Pancreas (tissue), 10 donors: ENCODE results near the gene ZKSCAN3. TPM values are rescaled to one million over a fixed set of nuclear protein-coding genes. Genes with fewer than 3 reads are reported as not detected.
"Not testable (repeated sequence)": the region's sequence is repeated elsewhere in the genome, so short reads cannot be mapped to it uniquely, and the experiment has no call there.

Experiments used
- ATAC-seq, 4 donors: fragments of 200-7000 bp; cut with Tn5 transposase; one replicate each; pipeline versions ENCODE4 v1.8.0 to v1.9.1; 2020; ENCODE audit warnings: mild to moderate bottlenecking in 4 of 4, moderate library complexity in 4 of 4
- DNase-seq, 6 donors: peaks; one replicate each; pipeline ENCODE4 v3.0.0-alpha.2; 2020
- FAIRE-seq: peaks from 2 replicates; lab custom pipeline; 2012; peaks lifted over from hg19 to GRCh38; lab: Jason Lieb, UNC
- H3K27ac ChIP-seq, 4 donors: fragments of 200-600 bp; sonication (generic); 1 replicate in 3 of 4; 2 replicates in 1 of 4; pipeline versions ENCODE4 v1.5.0 to v1.8.0; 2020
- H3K27me3 ChIP-seq, 4 donors: fragments of 200-600 bp; one replicate each; pipeline ENCODE4 v1.8.0; 2021
- H3K36me3 ChIP-seq, 3 donors: fragments of 200-600 bp; sonication (generic) in 1 of 3; one replicate each; pipeline versions ENCODE4 v1.5.0 to v1.8.0; 2020 to 2021
- H3K4me1 ChIP-seq, 3 donors: fragments of 200-600 bp; one replicate each; pipeline ENCODE4 v1.8.0; 2021
- H3K4me3 ChIP-seq, 4 donors: fragments of 200-600 bp; sonication (generic) in 2 of 4; one replicate each; pipeline versions ENCODE4 v1.5.0 to v1.8.0; 2020 to 2021
- H3K9me3 ChIP-seq, 4 donors: fragments of 200-600 bp; one replicate each; pipeline ENCODE4 v1.8.0; 2021
- CTCF ChIP-seq, 4 donors: fragments of 200-600 bp; sonication (generic) in 3 of 4; IDR thresholded peaks; one replicate each; pipeline versions ENCODE4 v1.5.0 to v1.8.0; 2021; ENCODE audit warnings: antibody characterized with exemption in 4 of 4
- WGBS, 2 donors: extraction: QIAGEN DNeasy Blood & Tissue Kit; methylation state at CpG; one replicate each; pipeline ENCODE4 v1.1.7; 2013; 5-methylcytosine and 5-hydroxymethylcytosine counted together
- intact Hi-C, 3 donors: fragments of 100-400 bp; cut with DNase I; formaldehyde crosslinking; loops; one replicate each; pipeline versions ENCODE4 v1.11.1 to v1.14.2; 2022
- polyA plus RNA-seq, 2 donors: library from polyadenylated mRNA; stranded (reverse); fragments of 200-250 nt; gene quantifications; one replicate each; pipeline ENCODE4 v1.2.3, GENCODE V29; 2013
- total RNA-seq, 6 donors: library from RNA; stranded (reverse); fragmentation: NEBNext Ultra II Directional in 4 of 6; extraction: Animal tissue kit (Norgen Biotek cat#: 25700) in 4 of 6; gene quantifications; one replicate each; pipeline versions ENCODE4 v1.2.1 to v1.2.4, GENCODE V29; 2021 to 2023
- donor health status: healthy with polysubstance abuse.
- donor health status: DM: no; HTN: no; CAD: no; lungs with moderate emphysema.
- donor health status: DM: no; HTN: no; CAD: no.
- donor health status: control.
- donor health status: control.
- donor health status: Bipolar disorder and iron deficiency.
- donor health status: DM: yes; HTN: yes; CAD: no.
- donor health status: DM: no; HTN: no; CAD: no.
- donor health status: DM: no; HTN: no; CAD: no.
- donor health status: DM: yes; HTN: yes; CAD: no.

ZKSCAN3 gene
- total and polyA plus RNA-seq, 8 donors: 1.2 to 5.0 (median 1.9) TPM

- peaks cover 0 to 7% (median 0%) of the 10 kb centered on the region in 3 donors for H3K4me1 ChIP-seq
- FAIRE-seq (no peak), ATAC-seq (no peak), DNase-seq (no peak)
- whole genome bisulfite sequencing, 2 donors: 20 to 23% methylated on average over 8 of the region's 8 CpGs
- peaks cover 0 to under 1% (median 0%) of the 10 kb centered on the region in 4 donors for H3K27me3 ChIP-seq
- no peak for TF ChIP-seq CTCF (IDR thresholded peaks at IDR 0.05)
- H3K4me3 ChIP-seq: peak overlapping the region; percentile 44 to 93 (median 79)
- intact Hi-C loops: no loop called here
- H3K36me3 ChIP-seq: no peaks in the 10 kb centered on the region
- H3K27ac ChIP-seq: no peak overlapping the region
- H3K9me3 ChIP-seq: no peaks in the 10 kb centered on the region
These were observed 50.3 kb downstream of the ZKSCAN3 start for GRCh38 chr6:28400122-28400451.

- DNase-seq: no peak
- no peaks in the 10 kb centered on the region for H3K36me3 ChIP-seq
- H3K27ac ChIP-seq: no peak overlapping the region
- intact Hi-C loops: no loop called here
- TF ChIP-seq CTCF (IDR thresholded peaks at IDR 0.05): no peak
- peaks cover 0 to 4% (median 0%) of the 10 kb centered on the region in 4 donors for H3K27me3 ChIP-seq
- FAIRE-seq: no peak
- H3K4me3 ChIP-seq: no peak overlapping the region
- no peak for ATAC-seq
- H3K4me1 ChIP-seq: peaks cover 0 to 7% (median 0%) of the 10 kb centered on the region in 3 donors
- H3K9me3 ChIP-seq: no peaks in the 10 kb centered on the region
- WGBS, 2 donors: 50 to 59% methylated on average over 1 of the region's 1 CpG
These were observed 51.4 kb downstream of the ZKSCAN3 start for GRCh38 chr6:28401172-28401571.

DNA sequence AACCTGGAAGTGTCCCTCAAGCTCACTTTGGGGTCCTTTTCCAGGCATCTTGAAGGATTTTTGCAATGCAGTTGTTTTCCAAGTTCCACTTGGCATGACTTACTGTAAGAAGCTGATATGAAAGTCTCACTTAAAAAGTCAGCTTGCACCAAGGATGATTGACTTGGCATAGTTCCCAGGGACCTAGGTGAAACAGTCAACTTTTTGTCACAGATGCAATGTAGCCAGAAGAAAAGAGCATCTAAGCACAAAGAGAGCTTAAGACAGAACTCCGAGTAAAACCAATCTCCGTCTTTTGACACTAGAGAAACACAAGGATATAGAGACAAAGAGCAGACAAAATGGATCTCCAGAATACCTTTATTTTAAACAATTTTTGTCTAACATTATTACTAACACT, 52.5 kb downstream of the ZKSCAN3 start:
- H3K36me3 ChIP-seq: no peaks in the 10 kb centered on the region
- no peak for ATAC-seq
- WGBS, 2 donors: 44 to 52% methylated on average over 2 of the region's 2 CpGs
- H3K27me3 ChIP-seq: peaks cover 0 to 4% (median 0%) of the 10 kb centered on the region in 4 donors
- no peak for DNase-seq
- H3K4me3 ChIP-seq: no peak overlapping the region
- FAIRE-seq: no peak
- H3K27ac ChIP-seq: no peak overlapping the region
- H3K9me3 ChIP-seq: no peaks in the 10 kb centered on the region
- intact Hi-C loops: no loop called here
- TF ChIP-seq CTCF (IDR thresholded peaks at IDR 0.05): no peak
- peaks cover 0 to 7% (median 0%) of the 10 kb centered on the region in 3 donors for H3K4me1 ChIP-seq

DNA sequence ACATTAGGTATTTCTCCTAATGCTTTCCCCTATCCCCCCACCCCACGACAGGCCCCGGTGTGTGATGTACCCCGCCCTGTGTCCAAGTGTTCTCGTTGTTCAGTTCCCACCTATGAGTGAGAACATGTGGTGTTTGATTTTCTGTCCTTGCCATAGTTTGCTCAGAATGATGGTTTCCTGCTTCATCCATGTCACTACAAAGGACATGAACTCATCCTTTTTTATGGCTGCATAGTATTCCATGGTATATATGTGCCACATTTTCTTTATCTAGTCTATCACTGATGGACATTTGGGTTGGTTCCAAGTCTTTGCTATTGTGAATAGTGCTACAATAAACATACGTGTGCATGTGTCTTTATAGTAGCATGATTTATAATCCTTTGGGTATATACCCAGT, 54.2 kb downstream of the ZKSCAN3 start:
- FAIRE-seq, H3K4me3 ChIP-seq, ATAC-seq, H3K9me3 ChIP-seq, H3K36me3 ChIP-seq, H3K27ac ChIP-seq, H3K4me1 ChIP-seq, DNase-seq, H3K27me3 ChIP-seq, intact Hi-C loops: not testable (repeated sequence)
- WGBS, 2 donors: 79 to 86% methylated on average over 4 to 5 of the region's 5 CpGs

- intact Hi-C loops: no loop called here
- Histone ChIP-seq H3K4me1 (no peaks in the 10 kb centered on the region), H3K4me3 (no peak overlapping the region), H3K36me3 (no peaks in the 10 kb centered on the region), H3K27ac (no peak overlapping the region), H3K27me3 (peaks cover 0 to 4% (median 0%) of the 10 kb centered on the region in 4 donors), H3K9me3 (no peaks in the 10 kb centered on the region)
- no peak for FAIRE-seq
- DNase-seq: no peak
- TF ChIP-seq CTCF (IDR thresholded peaks at IDR 0.05): no peak
- no peak for ATAC-seq
- 51 to 60% methylated on average over 2 of the region's 2 CpGs for WGBS, 2 donors
These were observed 57.7 kb downstream of the ZKSCAN3 start for GRCh38 chr6:28407401-28407800.
